Esophagus squamous epithelium (tissue), 4 donors: ENCODE measurements around the gene FAM47E.

ENCODE experiments used
- CTCF ChIP-seq, 6 experiments: fragments of 450-650 bp in 4 of 6; fragments of 200-600 bp in 2 of 6; sonication (generic) in 2 of 6; IDR thresholded peaks; one replicate each; pipeline ENCODE4 v1.5.1; 2016 to 2019; ENCODE audit warnings: antibody characterized with exemption in 6 of 6, mild to moderate bottlenecking in 4 of 6, moderate library complexity in 4 of 6
- POLR2A ChIP-seq, 4 donors: fragments of 450-650 bp; IDR thresholded peaks; one replicate each; pipeline ENCODE4 v1.6.1; 2017; ENCODE audit warnings: antibody characterized with exemption in 4 of 4, mild to moderate bottlenecking in 4 of 4, moderate library complexity in 3 of 4

- TF ChIP-seq CTCF (IDR thresholded peaks at IDR 0.05) (no peak), POLR2A (IDR thresholded peaks at IDR 0.05) (no peak)
Observed at GRCh38 chr4:76246025-76246424, 5.5 kb upstream of the FAM47E start.
